H9 (cell line): Measurements from ENCODE around the gene FOSL2. TPM values are rescaled to one million over a fixed set of nuclear protein-coding genes. Genes with fewer than 3 reads are reported as not detected.

ENCODE experiments used
- DNase-seq: peaks from one replicate; pipeline ENCODE4 v3.0.0-alpha.2; 2017
- H2AFZ ChIP-seq: one replicate; pipeline ENCODE4 v1.6.1; 2013; ENCODE audit warnings: mild to moderate bottlenecking, low read length, control low read depth, moderate library complexity
- H2AK5ac ChIP-seq: 2 replicates; pipeline ENCODE4 v1.6.1; 2013; ENCODE audit warnings: low read length, control low read depth, mixed read lengths; ENCODE audit not compliant: insufficient read length
- H2BK120ac ChIP-seq: one replicate; pipeline ENCODE4 v1.6.1; 2013; ENCODE audit warnings: low read depth, mild to moderate bottlenecking, low read length, control low read depth, inconsistent platforms; ENCODE audit not compliant: poor library complexity, severe bottlenecking
- H2BK12ac ChIP-seq: 2 replicates; pipeline ENCODE4 v1.6.1; 2013; ENCODE audit warnings: low read length, control low read depth, mixed read lengths, low read depth; ENCODE audit not compliant: insufficient read length
- H2BK15ac ChIP-seq: 2 replicates; pipeline ENCODE4 v1.6.1; 2013; ENCODE audit warnings: low read depth, low read length, control low read depth
- H2BK20ac ChIP-seq: one replicate; pipeline ENCODE4 v1.6.1; 2013; ENCODE audit warnings: low read depth, mild to moderate bottlenecking, low read length, control low read depth, inconsistent platforms; ENCODE audit not compliant: poor library complexity, severe bottlenecking
- H2BK5ac ChIP-seq: 2 replicates; pipeline ENCODE4 v1.6.1; 2013; ENCODE audit warnings: low read length, control low read depth, mixed read lengths; ENCODE audit not compliant: insufficient read length
- H3K14ac ChIP-seq: 2 replicates; pipeline ENCODE4 v1.6.1; 2013; ENCODE audit warnings: low read length, control low read depth; ENCODE audit not compliant: insufficient read depth
- H3K18ac ChIP-seq: 2 replicates; pipeline ENCODE4 v1.6.1; 2013; ENCODE audit warnings: low read depth, mild to moderate bottlenecking, mixed read lengths, low read length, control low read depth; ENCODE audit not compliant: insufficient read length
- H3K23ac ChIP-seq: 2 replicates; pipeline ENCODE4 v1.6.1; 2013; ENCODE audit warnings: low read length, control low read depth, mixed read lengths, low read depth; ENCODE audit not compliant: insufficient read length
- H3K23me2 ChIP-seq: 2 replicates; pipeline ENCODE4 v1.6.1; 2013; ENCODE audit warnings: low read depth, mild to moderate bottlenecking, mixed read lengths, low read length, control low read depth; ENCODE audit not compliant: insufficient read length, poor library complexity, severe bottlenecking
- H3K27ac ChIP-seq: 2 replicates; pipeline ENCODE4 v1.5.1; 2013; ENCODE audit warnings: low read length, control low read depth, mixed read lengths, low read depth; ENCODE audit not compliant: insufficient read length
- H3K27me3 ChIP-seq: 2 replicates; pipeline ENCODE4 v1.6.1; 2013; ENCODE audit warnings: low read length, control low read depth, inconsistent platforms; ENCODE audit not compliant: insufficient read depth
- H3K4ac ChIP-seq: 2 replicates; pipeline ENCODE4 v1.6.1; 2013; ENCODE audit warnings: low read depth, mild to moderate bottlenecking, control low read depth, inconsistent platforms, low read length, moderate library complexity
- H3K4me1 ChIP-seq: 2 replicates; pipeline ENCODE4 v1.6.1; 2013; ENCODE audit warnings: low read length, control low read depth, inconsistent platforms; ENCODE audit not compliant: insufficient read depth
- H3K4me2 ChIP-seq: 2 replicates; pipeline ENCODE4 v1.6.1; 2013; ENCODE audit warnings: low read length, control low read depth, mixed read lengths; ENCODE audit not compliant: insufficient read length, insufficient read depth
- H3K56ac ChIP-seq: 2 replicates; pipeline ENCODE4 v1.6.1; 2013; ENCODE audit warnings: low read depth, mild to moderate bottlenecking, mixed read lengths, low read length, control low read depth; ENCODE audit not compliant: insufficient read length
- H3K79me1 ChIP-seq: 2 replicates; pipeline ENCODE4 v1.6.1; 2013; ENCODE audit warnings: low read depth, mild to moderate bottlenecking, moderate library complexity, low read length, control low read depth, inconsistent platforms; ENCODE audit not compliant: insufficient read depth, poor library complexity, severe bottlenecking
- H3K79me2 ChIP-seq: 2 replicates; pipeline ENCODE4 v1.6.1; 2013; ENCODE audit warnings: low read length, control low read depth, inconsistent platforms; ENCODE audit not compliant: insufficient read depth
- H3K9ac ChIP-seq: 2 replicates; pipeline ENCODE4 v1.6.1; 2013; ENCODE audit warnings: low read length, control low read depth, mixed read lengths; ENCODE audit not compliant: insufficient read length; ENCODE audit errors: extremely low read depth
- H3K9me3 ChIP-seq: one replicate; pipeline ENCODE4 v1.6.1; 2013; ENCODE audit warnings: low read depth, low read length, inconsistent platforms; ENCODE audit not compliant: control insufficient read depth
- H3T11ph ChIP-seq: one replicate; pipeline ENCODE4 v1.6.1; 2013; ENCODE audit warnings: mild to moderate bottlenecking, low read length, control low read depth, inconsistent platforms
- H4K20me1 ChIP-seq: one replicate; pipeline ENCODE4 v1.6.1; 2013; ENCODE audit not compliant: control insufficient read depth, insufficient read length, insufficient read depth
- H4K5ac ChIP-seq: 2 replicates; pipeline ENCODE4 v1.6.1; 2013; ENCODE audit warnings: low read depth, mild to moderate bottlenecking, mixed read lengths, low read length, control low read depth; ENCODE audit not compliant: insufficient read length
- H4K8ac ChIP-seq: replicated peaks from 2 replicates; pipeline ENCODE4 v1.6.1; 2013; ENCODE audit warnings: low read length, control low read depth, mixed read lengths, low read depth; ENCODE audit not compliant: insufficient read length
- H4K91ac ChIP-seq: 2 replicates; pipeline ENCODE4 v1.6.1; 2013; ENCODE audit warnings: low read depth, mild to moderate bottlenecking, moderate library complexity, mixed read lengths, low read length, control low read depth; ENCODE audit not compliant: insufficient read length
- H3K27ac Mint-ChIP-seq, 3 experiments: 2 replicates in 2 of 3; 3 replicates in 1 of 3; pipeline ENCODE4 v1.8.0; 2020 to 2021; ENCODE audit warnings: mixed read lengths in 3 of 3, mild to moderate bottlenecking in 1 of 3, moderate library complexity in 1 of 3
- H3K27me3 Mint-ChIP-seq: 2 replicates; pipeline ENCODE4 v1.8.0; 2021; ENCODE audit warnings: low read depth, mild to moderate bottlenecking, moderate library complexity, mixed read lengths
- H3K36me3 Mint-ChIP-seq, 3 experiments: 2 replicates in 2 of 3; 3 replicates in 1 of 3; pipeline ENCODE4 v1.8.0; 2020 to 2021; ENCODE audit warnings: low read depth in 3 of 3, mixed read lengths in 3 of 3; ENCODE audit not compliant: insufficient read depth in 1 of 3
- H3K4me1 Mint-ChIP-seq, 2 experiments: 2 replicates each; pipeline ENCODE4 v1.8.0; 2020; ENCODE audit warnings: mixed read lengths in 2 of 2
- H3K4me3 Mint-ChIP-seq, 2 experiments: 2 replicates in 1 of 2; 3 replicates in 1 of 2; pipeline ENCODE4 v1.8.0; 2020 to 2021; ENCODE audit warnings: mild to moderate bottlenecking in 2 of 2, mixed read lengths in 2 of 2, moderate library complexity in 1 of 2
- H3K9me3 Mint-ChIP-seq, 2 experiments: 2 replicates in 1 of 2; 3 replicates in 1 of 2; pipeline ENCODE4 v1.8.0; 2020; ENCODE audit warnings: mild to moderate bottlenecking in 2 of 2, mixed read lengths in 2 of 2, moderate library complexity in 1 of 2
- WGBS: extraction: QIAGEN DNeasy Blood & Tissue Kit; methylation state at CpG from one replicate; pipeline ENCODE4 v1.1.7; 2013; ENCODE audit warnings: missing lambda C conversion rate, low lambda C conversion rate, mixed read lengths; ENCODE audit not compliant: insufficient read length; ENCODE audit errors: extremely low coverage; 5-methylcytosine and 5-hydroxymethylcytosine counted together
- total RNA-seq: library from RNA; stranded (reverse); gene quantifications from 2 replicates; pipeline ENCODE4 v1.2.1, GENCODE V29; 2021
- TF ChIP-seq, protein P1 (sequence below): fragments of 200-600 bp; sonication (generic); conservative IDR thresholded peaks from 3 replicates; pipeline ENCODE4 v1.8.0; 2021; ENCODE audit warnings: antibody characterized with exemption, mild to moderate bottlenecking

Gene FOSL2
- total RNA-seq, 1 experiment from 2014 or later: 7.4 TPM

DNA sequence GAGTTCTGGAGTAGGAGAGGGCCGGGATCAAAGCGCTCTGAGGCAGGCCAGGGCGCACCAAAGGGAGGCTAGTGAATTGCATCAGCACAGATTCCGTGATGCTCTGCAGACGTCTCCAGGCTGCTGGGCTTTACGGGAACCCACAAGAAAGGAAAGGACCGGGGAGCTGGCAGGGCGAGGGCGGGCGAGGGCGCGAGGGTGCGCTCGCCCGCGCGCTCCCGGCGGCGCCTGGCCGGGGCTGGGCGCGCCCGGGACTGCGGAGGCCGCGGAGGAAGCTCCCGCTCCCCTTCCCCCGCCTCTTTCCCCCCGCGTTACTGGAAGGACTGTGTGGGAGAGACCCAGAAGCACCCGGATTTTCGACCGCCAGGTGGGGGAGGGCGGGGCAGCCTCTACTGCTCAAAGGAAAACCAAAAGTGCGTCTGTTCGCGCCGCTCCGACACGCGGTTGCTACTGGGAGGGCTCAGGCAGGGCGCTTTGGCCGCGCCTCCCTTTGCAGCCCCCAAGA is 2.4 kb upstream of the FOSL2 start:
- Histone ChIP-seq H2AFZ (no peak overlapping the region), H2BK20ac (no peak overlapping the region), H3K14ac (peak overlapping the region; percentile 88), H4K91ac (no peak overlapping the region), H4K20me1 (no peaks in the 10 kb centered on the region), H4K8ac (no peak overlapping the region), H3K56ac (no peak overlapping the region), H3K27ac (no peak overlapping the region), H2AK5ac (no peak overlapping the region), H3K9ac (peak overlapping the region; percentile 31), H3K79me1 (no peaks in the 10 kb centered on the region), H3K23ac (no peak overlapping the region), H3K4me2 (peak overlapping the region; percentile 92), H3T11ph (no peak overlapping the region), H3K9me3 (no peaks in the 10 kb centered on the region), H2BK120ac (no peak overlapping the region), H2BK5ac (no peak overlapping the region), H2BK15ac (no peak overlapping the region), H3K79me2 (no peaks in the 10 kb centered on the region), H4K5ac (no peak overlapping the region), H3K27me3 (peaks cover 31% of the 10 kb centered on the region; the same call in 1 of the 2 replicates), H3K4ac (no peak overlapping the region), H3K4me1 (peaks cover 10% of the 10 kb centered on the region; the same call in 1 of the 2 replicates), H2BK12ac (no peak overlapping the region), H3K18ac (peak overlapping the region; percentile 63), H3K23me2 (peaks cover 28% of the 10 kb centered on the region)
- TF ChIP-seq, protein P1, sequence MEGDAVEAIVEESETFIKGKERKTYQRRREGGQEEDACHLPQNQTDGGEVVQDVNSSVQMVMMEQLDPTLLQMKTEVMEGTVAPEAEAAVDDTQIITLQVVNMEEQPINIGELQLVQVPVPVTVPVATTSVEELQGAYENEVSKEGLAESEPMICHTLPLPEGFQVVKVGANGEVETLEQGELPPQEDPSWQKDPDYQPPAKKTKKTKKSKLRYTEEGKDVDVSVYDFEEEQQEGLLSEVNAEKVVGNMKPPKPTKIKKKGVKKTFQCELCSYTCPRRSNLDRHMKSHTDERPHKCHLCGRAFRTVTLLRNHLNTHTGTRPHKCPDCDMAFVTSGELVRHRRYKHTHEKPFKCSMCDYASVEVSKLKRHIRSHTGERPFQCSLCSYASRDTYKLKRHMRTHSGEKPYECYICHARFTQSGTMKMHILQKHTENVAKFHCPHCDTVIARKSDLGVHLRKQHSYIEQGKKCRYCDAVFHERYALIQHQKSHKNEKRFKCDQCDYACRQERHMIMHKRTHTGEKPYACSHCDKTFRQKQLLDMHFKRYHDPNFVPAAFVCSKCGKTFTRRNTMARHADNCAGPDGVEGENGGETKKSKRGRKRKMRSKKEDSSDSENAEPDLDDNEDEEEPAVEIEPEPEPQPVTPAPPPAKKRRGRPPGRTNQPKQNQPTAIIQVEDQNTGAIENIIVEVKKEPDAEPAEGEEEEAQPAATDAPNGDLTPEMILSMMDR: no peak; the same call in 2 of the 3 replicates
- Mint-ChIP-seq H3K36me3 (no peaks in the 10 kb centered on the region), H3K27ac (peak overlapping the region in 2 of 3 experiments; percentile 80 to 91; a peak in 3 of 7 replicates), H3K4me3 (peak overlapping the region; percentile 78 to 90), H3K27me3 (peaks cover 65% of the 10 kb centered on the region), H3K4me1 (peaks cover 25 to 28% of the 10 kb centered on the region in 2 experiments), H3K9me3 (no peaks in the 10 kb centered on the region)
- peak; percentile 75 for DNase-seq
- no CpG with 5 or more reads among the region's 45 CpGs for WGBS
